ENCODE measurements around the gene NCKAP5.

DNA sequence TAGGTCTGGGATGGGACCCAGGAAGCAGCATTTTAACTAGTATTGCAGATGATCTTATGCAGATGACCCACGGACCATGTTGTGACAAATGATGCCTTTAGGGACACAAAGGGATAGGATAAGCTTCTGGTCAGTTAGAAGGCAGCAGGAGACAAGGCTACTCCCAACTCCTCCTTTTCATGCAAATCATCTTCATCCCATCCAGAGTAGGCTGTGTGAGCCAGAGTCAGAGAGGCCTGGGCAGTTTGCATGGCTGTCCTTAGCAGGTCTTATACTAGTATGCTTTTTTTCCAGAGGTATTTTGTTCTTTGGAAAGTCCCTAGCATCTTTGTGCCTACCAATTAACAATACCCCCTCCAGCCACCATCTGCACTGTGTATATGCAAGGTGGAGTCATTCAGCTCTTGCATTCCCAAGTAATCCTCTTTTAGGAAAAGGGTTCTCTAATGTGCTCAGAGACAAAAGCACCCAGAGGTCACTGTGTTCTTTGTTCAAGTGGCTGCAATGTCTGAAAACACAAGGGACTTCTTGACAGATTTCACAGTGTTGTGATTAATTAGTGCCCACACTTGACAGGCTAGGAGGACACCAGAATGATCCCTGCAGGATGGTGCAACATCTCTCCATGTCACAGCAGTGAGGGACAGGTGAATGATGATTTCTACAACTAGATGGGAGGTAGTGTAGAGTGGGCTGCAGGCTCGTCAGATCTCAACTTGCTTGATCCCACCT, 225.8 kb downstream of the NCKAP5 start:
- TF ChIP-seq EZH2 (IDR thresholded peaks at IDR 0.05; ENCODE audit: insufficient read depth, poor library complexity, severe bottlenecking) (no peak), EZH2phosphoT487 (IDR thresholded peaks at IDR 0.05; ENCODE audit: insufficient read depth, low read depth) (no peak)

Measured in GM23248 (cell line).